GM18505 (cell line): ENCODE data around the gene HECW1.

Source experiments
- ATAC-seq: cut with Tn5 transposase; IDR thresholded peaks from one replicate; pipeline ENCODE4 v1.9.1; 2021; ENCODE audit not compliant: unreplicated experiment
- POLR2A ChIP-seq: IDR thresholded peaks from 4 replicates; pipeline ENCODE4 v1.6.1; 2011; ENCODE audit warnings: borderline replicate concordance; ENCODE audit not compliant: insufficient read depth, insufficient read length; ENCODE audit errors: extremely low read depth

The HECW1 gene

GRCh38 chr7:43142703-43143102, 30.3 kb downstream of the HECW1 start:
- TF ChIP-seq POLR2A: no peak
- no peak for ATAC-seq

GRCh38 chr7:43143918-43144589, 31.6 kb downstream of the HECW1 start:
- TF ChIP-seq POLR2A: no peak
- no peak for ATAC-seq

DNA sequence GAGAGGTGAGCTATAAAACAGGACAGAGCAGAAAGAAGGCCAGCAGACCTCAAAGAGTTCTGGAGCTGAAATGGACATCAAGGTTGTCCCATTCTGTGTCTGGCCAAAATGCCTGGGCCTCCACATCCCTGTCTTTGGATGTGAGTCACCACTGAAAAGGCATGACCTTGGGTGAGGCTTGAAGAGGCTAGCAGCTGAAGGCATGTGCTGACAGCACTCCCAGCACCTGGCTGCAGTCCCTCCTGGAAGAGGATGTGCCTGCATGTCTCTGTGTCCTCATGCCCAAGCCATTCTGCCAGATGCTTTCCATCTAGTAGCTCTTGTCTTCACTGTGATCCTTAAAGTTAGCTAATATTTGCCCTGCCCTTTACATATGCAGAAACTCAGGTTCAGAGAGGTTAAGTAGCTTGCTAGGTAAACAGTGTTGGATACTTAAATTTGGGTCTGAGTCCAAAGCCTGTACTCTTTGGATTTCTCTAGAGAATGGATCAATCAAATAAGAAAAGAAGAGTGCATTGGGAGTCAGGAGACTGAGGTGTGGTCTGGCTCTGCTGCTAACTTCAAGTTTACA, 35.8 kb downstream of the HECW1 start:
- no peak for TF ChIP-seq POLR2A

GRCh38 chr7:43151076-43151475, 38.6 kb downstream of the HECW1 start:
- TF ChIP-seq POLR2A: no peak
- ATAC-seq: no peak

More for the DNA sequence above, 35.8 kb downstream of the HECW1 start:
- ATAC-seq: no peak

- no peak for ATAC-seq
- TF ChIP-seq POLR2A: no peak
These were observed 40.2 kb downstream of the HECW1 start for GRCh38 chr7:43152696-43153095.

DNA sequence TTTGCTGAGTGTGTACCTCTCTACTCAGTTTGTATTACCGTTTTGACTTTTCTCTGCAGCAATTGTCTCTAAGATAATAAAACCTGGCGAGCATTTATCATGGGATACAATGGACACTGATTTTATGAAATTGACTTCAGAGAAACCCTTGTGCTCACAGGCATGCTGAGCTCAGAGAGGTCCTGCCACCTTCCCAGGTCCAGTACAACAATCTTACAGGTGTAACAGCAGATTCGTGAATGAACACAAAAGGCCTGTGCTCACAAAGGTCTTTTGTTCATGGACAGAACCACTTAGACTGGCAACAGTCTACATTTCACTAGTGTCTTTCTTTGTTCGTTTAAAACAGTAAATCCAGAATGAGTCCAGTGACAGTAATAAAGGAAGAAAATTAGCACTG, 43.2 kb downstream of the HECW1 start:
- no peak for ATAC-seq
- no peak for TF ChIP-seq POLR2A

DNA sequence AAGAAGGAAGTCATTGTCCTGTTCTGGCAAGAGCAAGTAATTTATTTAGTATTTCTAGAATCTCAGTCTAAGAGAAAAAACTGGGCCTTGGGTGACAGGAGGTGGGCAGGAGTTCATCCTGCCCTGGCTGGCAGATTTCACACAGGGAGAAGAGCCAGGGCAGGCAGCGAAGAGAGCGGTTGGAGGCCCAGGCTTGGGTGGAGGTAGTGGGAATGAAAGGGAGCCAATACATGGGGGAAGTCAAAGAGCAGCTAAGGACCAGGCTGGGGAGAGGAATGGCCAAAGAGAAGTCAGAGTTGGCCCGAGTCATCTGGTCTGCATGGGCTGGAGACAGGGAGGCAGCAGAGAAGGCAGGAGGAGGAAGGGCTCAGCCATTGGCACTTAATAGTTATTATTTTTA, 51.4 kb downstream of the HECW1 start:
- no peak for ATAC-seq
- TF ChIP-seq POLR2A: no peak

DNA sequence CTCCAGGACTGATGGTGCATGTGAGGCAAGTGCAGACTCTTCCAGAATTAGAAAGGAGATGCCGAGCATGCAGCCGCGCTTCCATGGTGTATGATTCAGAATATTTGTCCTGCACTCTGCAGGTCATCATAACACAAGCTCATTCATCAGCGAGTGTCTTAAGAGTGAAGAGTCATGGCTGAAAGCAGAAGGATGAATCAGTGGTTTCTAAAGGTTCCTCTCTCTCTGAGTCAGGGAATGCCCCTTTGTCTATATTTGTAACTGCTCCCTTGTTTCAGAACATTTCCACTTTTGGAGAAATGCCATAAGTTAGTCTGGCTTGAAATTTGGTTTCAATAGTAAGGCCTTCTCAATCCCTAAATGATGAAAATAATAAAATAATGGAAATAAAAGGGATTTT, 52.3 kb downstream of the HECW1 start:
- no peak for TF ChIP-seq POLR2A
- ATAC-seq: peak; percentile 97

DNA sequence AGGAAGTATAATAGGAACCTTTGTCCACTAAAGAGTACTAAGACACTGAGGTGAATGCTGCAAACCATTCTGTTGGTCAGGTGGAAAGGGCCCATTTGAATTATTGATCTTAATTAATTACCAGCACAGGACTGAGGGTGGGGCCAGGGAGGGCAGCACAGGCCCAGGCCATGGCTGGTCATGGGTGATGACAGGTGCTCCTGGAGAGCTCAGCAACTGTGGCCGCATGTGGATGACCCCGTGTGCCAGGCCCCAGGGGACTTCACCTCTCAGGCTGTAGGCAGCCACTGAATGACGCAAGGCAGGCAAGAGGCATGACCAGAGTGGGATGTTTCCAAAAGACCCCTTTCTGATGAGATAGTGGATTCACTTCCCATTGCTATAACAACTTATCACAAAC, 54.2 kb downstream of the HECW1 start:
- ATAC-seq: no peak

DNA sequence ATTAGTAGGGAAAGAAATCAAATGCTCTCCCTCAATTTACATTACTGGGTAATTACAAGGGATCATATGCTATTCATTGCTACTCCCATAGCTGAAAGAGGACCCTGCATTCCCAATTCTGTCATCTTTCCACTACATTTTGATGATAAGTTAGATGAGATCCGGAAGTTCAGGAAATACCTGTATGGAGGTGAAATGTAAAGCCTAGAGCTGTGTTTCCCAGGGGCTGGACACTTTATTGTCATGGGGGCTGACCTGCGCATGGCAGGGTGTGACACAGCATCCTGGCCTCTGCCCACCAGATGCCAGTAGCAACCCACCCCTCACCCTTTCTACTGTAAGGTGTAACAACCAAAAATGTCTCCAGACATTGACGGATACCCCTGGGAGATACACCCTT, 56.6 kb downstream of the HECW1 start:
- no peak for ATAC-seq
- TF ChIP-seq POLR2A: no peak

More for the DNA sequence above, 54.2 kb downstream of the HECW1 start:
- TF ChIP-seq POLR2A: no peak

DNA sequence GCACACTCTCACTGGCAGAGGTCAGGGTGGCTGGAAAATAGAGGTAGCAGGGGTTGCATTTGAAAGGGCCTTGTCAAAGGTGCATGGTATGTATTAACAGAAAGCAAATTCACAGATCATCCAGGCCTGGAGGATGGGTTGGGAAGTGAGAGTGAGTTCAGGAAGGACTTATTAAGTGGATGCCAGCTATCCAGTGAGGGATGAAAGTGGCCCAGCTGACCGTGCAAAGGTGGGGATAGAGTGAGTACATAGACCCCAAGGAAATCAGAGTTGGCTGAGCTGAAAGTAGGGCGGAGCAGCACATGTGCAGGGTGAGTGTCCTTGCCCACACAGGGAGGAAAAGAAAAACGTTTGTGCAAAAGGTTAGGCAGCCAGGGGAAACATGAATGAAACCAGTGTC, 58.1 kb downstream of the HECW1 start:
- ATAC-seq: no peak
- TF ChIP-seq POLR2A: no peak

DNA sequence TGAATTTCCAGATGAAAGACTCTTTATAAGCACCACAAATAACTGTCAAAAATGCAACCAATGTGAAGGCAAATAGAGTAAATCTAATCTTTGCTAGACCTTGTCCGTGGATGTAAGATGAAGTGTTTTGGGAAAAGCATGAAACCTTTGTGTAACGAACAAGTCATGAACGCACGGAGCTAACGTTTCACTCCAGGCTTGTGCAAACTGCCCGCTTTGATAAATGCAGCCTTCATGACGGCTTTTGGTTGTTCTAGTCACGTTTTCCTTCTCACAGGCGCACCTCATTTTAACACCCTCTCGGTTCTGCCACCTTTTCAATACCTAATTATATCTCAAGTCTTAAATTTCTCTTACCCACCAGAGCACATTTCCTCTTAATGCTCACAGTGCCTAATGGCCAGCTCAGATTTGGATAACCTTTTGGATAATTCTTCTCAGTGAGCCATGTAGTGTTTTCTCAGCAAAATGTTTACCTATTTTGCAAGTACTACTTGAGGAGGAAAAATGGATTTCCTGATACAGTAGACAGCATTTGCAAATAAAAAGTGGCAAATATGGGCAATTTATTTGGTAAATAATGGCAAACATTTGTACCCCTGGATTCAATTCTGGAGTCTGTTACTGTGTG, 63.2 kb downstream of the HECW1 start:
- no peak for TF ChIP-seq POLR2A
- ATAC-seq: no peak

GRCh38 chr7:43179393-43179792, 66.9 kb downstream of the HECW1 start:
- no peak for TF ChIP-seq POLR2A
- no peak for ATAC-seq

DNA sequence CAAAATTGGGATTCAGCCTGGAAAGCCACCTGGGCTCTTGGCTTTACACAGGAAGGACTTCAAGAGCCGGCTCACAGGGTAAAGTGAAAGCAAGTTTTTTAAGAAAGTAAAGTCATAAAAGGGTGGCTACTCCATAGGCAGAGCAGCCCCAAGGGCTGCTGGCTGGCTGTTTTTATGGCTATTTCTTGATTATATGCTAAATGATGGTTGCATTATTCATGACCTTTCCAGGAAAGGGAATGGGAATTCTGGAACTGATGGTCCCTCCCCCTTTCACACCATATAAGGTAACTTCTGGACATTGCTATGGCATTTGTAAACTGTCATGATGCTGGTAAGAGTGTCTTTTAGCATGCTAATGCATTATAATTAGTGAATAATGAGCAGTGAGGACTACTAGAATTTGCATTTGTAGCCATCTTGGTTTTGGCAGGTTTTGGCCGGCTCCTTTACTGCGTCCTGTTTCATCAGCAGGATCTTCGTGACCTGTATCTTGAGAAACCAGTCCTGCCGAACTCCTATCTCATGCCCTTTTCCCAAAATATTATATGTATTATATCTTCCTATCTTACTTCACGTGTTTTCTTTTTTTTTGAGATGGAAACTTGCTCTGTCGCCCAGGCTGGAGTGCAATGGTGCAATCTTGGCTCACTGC, 80.5 kb downstream of the HECW1 start:
- ATAC-seq: no peak
- no peak for TF ChIP-seq POLR2A
